ENCODE measurements around the gene FANCG.

FANCG gene

GRCh38 chr9:35102769-35103659 lies 23.3 kb upstream of the FANCG start, which contains the start of gene STOML2:
TSS of gene STOML2 (minus strand) at chr9:35103131. CDS start at chr9:35103094, 37 bp downstream.
- peak; percentile 98 for DNase-seq

DNA sequence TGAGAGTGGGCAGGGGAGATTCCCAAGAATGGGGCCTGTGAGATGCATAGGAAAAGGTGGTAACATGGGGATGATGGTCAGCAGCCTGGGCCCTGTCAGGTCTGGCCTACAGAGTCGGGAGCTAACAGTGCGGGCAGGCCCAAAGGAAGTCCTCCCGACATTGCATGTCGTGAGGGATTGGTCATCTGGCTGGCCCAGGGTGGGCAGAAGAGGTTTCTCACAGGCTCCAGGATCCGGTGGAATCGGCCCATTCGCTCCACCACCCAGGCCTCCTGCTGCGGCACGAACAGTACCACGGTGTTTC lies 22.7 kb upstream of the FANCG start:
- peak; percentile 19 for DNase-seq

DNA sequence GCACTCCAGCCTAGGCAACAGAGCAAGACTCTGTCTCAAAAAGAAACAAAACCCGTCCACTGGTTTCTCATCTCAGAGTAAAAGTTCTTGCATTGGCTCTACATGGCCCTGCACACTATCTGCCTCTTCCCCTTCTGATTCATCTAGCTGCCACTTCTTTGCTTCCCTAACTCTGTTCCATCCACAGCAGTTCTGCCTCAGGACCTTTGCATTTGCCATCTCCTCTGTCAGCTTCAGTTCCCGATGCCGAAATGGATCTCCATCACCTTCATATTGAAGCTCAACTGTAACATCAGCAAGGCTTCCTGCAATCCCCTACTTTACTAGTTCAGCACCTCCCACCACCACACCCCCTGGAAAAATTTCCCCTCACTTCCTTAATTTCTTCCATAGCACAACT lies 17.8 kb upstream of the FANCG start:
- DNase-seq: no peak

GRCh38 chr9:35096035-35096849 lies 16.5 kb upstream of the FANCG start, which contains the start of gene PIGO:
TSS of gene PIGO (minus strand) at chr9:35096591. CDS start at chr9:35095565, 1,026 bp downstream.
- peak; percentile 94 for DNase-seq

DNA sequence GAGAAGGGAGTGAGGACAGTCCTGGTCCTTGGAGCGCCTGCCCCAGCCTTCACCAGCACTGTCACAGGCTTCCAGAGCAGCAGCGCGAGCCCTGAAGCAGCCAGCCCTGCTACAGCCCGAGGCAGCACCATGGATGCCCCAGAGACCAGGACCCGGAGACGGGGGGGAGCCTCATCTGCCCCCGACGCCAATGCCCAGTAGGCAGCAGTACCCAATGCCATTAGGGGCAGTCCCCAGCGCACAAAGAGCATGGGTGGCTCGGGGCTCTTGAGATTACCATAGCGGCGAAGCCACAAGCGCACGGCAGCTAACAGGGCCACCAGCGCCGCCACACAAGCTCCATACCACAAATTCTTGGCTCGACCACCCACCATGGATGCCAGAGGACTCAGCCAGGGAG lies 11.8 kb upstream of the FANCG start:
- no peak for DNase-seq

DNA sequence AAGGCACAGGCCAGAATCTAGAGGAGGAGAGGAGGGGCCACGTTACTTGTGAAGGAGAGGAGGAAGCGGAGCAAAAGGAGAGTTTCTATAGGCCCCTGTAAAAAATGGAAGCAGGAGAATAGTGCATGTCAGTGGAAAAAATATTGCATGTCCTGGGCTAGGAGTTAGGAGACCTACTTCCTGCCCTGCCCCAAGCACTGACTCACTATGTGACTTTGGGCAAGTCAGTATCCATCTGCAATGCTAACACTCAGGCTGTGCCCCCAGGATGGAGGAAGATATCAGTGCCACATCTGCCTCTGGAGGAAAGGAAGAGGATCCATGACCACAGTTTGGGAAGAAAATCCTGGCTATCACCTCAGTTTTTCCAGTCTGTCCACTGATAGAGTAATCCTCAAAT lies 9.7 kb upstream of the FANCG start:
- DNase-seq: no peak

- DNase-seq: no peak
Measured at GRCh38 chr9:35085078-35085477, 5.3 kb upstream of the FANCG start.

DNA sequence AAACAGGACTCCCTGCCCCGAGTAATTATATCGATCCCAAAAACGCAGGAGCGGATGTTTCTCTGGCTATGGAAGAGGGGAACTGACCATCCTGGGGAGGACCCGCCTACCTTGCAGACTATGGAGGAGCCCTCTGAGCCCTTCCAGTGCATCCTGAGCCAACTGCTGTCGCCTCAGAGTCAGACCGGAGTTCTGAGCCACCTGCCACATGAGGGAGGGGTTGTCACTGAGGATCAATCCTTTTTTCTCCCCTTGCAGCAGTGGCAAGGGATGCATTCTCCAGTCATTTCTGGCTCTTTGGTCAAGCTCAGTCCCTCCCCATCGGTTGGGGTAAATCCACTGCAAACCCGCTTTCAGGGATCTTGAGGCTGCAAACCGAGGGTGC lies 709 bp downstream of the FANCG start:
- peak; percentile 34 for DNase-seq

DNA sequence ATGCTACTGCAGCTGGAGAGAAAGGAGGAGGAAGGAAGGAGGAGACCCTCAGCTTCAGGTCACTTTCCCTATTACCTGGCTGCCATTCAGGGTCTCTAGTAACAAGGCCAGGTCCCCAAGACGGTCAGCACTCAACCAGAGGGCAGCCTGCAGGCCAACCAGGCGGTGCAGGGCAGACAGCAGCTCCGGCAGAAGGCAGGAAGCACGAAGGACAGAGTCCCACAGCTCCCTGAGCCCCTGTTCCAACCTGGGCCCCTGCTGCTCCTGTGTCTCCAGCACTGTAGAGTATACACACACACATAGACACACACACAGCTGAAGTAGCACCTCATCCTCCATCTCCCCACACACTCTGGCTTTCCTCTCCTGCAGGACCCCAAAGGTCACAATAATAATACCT lies 1.7 kb downstream of the FANCG start:
- no peak for DNase-seq

DNA sequence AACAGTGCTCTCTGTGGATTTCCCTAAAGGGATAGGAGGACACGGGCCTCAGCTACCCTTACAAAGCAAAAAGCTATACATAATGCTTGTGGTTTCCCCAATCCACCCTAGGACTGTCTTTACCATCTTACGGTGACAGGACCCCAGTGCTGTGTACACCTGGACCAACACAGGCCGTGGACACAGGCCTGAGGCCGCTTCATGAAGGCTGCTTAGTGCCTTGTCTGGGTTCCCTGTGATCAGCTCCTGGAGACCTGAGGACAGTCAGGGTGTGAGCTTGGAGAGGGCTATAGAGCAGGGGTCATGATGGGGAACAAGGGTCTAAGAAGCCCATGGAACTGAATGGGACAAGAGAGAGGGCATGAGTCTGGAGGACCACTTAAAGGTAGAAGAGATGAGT lies 2.9 kb downstream of the FANCG start:
- no peak for DNase-seq

DNA sequence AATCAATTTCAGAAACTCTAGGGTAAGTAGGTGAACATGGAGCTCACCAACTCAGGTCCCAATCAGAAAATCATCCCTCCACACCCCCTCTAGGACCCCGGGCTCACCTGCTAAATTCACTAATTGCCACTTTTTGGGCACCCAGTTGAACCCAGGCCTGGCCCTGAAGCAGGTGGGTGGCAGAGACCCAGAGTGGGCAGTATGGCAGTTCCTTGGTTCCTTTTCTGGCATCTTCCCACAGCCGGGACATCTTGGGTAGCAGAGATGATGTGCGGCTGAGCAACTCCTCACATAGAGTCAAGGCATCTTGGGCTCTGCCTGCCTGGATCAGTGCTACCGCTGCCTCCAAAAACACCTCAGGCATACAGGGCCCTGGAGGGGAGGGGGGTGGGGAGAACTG lies 4.4 kb downstream of the FANCG start:
- DNase-seq: no peak

- no peak for DNase-seq
Measured at GRCh38 chr9:35074791-35075190, 5.0 kb downstream of the FANCG start.

GRCh38 chr9:35074141-35074540 lies 5.6 kb downstream of the FANCG start:
- no peak for DNase-seq

DNA sequence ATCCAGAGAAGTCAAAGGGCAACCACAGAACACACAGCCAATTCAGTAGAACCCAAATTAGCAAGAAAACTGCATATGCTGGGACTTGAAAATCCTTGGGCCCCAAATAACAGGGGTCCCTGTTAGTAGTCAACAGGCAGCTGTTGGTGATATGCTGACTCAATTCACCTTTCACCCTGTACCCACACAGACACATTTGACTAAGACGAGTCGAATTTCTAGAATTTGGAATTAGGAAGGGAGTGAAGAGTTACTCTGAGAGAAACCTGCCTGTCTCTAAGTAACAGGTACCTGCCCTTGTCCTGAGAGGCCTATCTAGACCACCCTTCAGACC lies 6.5 kb downstream of the FANCG start:
- no peak for DNase-seq

GRCh38 chr9:35072461-35073278 lies 7.1 kb downstream of the FANCG start, which contains the start of gene VCP:
TSS of gene VCP (minus strand) at chr9:35072625. CDS start at chr9:35072353, 272 bp downstream.
- peak; percentile 99 for DNase-seq

DNA sequence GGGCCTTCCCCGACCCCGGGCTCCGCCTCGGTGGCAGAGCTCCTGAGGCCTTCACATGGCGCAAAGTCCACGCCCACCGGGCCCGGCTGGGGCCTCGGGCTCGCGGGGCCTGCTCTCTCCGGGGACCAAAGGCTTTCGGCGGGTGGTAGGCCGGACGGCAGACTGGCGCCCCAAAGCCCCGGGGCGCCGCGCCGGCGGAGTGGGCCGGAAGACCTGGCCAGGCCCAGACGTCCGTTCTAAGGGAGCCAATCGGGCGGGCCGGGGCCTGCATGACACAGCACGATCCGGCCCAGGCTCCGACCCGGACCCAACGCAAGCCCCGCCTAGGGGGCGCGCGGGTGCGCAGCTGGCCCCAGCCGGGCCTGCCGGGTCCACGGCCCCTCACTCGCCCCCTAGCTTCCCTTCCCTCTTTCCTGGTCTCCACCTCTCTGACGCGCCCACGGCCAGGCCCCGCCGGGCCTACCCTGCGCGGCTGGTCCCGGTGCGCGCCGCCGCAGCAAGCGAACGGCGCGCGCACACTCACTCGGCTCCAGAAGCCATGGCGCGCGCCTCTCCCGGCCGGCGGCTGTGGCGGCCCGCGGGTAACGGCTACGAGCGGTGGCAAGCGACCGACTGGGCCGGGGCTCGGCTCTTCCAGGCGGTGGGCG lies 7.8 kb downstream of the FANCG start:
- DNase-seq: peak; percentile 91

DNA sequence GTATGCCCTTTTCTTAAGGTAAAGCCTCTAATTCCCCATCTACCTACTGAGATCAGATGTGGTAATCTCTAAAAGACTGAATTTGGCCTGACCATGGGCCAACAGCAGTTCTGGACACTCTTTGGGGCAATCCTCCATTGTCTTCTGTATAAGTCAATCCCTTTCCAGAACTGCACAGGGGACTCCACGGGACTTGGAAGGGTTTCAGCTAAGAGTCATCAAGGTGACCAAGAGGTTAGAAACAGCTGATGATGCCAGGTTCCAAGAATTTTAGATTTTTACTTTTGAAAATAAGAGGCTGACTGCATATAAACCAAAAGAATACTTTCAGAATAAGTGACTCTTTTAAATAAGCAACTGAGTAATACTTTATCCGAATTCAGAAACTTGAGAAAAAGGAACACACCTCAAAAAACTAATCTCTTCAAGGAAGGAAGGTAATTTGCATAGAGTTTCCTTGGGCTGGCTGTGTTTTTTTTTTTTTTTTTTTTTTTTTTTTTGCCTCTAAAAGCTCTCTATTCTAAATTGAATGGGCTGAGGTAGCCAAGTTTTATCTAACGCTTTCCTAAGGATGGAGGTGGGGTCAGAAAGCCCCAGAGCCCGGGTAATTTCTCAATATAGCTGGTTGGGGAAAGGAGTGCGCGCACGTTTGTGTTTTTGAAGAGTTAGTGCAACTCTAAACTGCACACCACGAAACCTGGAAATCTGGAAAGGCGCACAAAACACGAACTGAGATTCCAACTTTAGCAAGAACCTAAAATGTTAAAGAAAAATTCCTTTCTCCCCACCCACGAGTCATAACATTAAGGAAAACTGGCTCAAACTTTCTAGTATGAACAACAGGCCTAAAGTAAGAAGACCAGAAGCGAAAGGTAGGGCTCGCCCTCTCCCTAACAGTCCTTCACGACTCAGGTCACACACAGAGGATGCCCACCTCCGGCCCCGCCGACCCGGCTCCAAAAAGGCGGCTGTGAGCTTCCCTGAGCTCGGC lies 8.6 kb downstream of the FANCG start:
- peak; percentile 38 for DNase-seq

GRCh38 chr9:35069020-35069419 lies 10.7 kb downstream of the FANCG start:
- no peak for DNase-seq

DNA sequence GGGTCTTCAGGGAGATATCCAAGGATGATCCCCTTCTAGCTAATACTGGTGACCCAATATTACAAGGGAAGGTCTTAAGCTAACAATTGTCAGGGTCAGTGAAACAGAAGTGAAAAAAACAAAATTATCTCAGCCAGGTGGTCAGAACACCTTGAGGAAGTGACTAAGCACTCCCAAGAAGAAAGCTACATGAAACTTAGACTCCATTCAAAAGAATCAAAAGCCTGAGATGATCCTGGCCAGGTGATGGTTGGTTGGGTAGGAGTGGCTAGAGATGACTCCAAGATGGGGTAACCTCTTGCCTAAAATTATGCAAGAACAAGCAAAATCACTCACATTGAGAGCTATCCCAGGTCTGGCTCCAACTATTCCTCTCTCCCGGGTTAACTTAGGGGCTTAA lies 12.7 kb downstream of the FANCG start:
- no peak for DNase-seq

DNA sequence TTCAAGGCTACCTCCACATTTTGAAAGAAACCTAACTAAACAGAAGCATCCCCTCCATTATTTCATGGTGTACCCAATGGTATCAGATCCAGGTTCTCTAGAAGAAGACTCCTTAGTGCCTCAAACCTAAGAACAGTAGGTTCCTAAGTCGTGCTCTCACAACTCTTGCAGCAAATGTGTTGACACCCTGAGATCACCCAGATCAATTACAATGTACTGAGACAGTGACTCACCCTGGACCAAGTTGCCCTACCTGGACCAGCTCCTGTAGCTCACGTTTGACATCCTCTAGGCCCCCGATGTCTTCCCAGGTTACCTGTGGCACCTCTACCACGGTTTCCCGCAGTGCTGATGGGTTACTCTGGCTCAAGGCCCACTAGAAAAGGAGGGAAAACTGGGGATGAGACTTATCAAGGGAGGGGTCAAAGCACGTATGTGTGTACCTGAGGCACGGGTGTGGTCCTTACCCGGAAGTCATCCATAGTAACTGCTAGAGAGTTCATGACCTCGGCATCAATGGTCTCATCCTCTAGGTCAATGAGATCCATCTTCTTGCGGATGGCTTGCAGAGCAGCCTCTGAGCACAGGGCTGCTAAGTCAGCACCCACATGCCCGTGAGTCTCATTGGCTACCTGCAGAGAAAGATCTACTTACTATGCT lies 19.1 kb downstream of the FANCG start:
- DNase-seq: no peak

GRCh38 chr9:35059438-35059837 lies 20.3 kb downstream of the FANCG start:
- no peak for DNase-seq
